HepG2 (cell line): Measurements from ENCODE around the gene CCRL2.

Experiments
- EP300 ChIP-seq, 3 experiments: sonication (generic) in 1 of 3; formaldehyde crosslinking in 1 of 3; IDR thresholded peaks; 2 replicates each; pipeline versions ENCODE4 v1.5.1 to v1.6.1; 2011 to 2020; ENCODE audit warnings: low read depth in 2 of 3, low read length in 2 of 3, borderline replicate concordance in 1 of 3, improper control_type of control experiment in 1 of 3, mild to moderate bottlenecking in 1 of 3, missing genetic modification reagents in 1 of 3, moderate library complexity in 1 of 3
- EZH2 ChIP-seq: conservative IDR thresholded peaks from 2 replicates; pipeline ENCODE4 v1.6.1; 2012; ENCODE audit warnings: mild to moderate bottlenecking, low read depth, low read length, moderate library complexity
- KLF13 ChIP-seq: sonication (generic); formaldehyde crosslinking; IDR thresholded peaks from 2 replicates; pipeline ENCODE4 v1.4.0; 2020; ENCODE audit warnings: mild to moderate bottlenecking, missing genetic modification reagents
- NKX3-1 ChIP-seq: sonication (generic); formaldehyde crosslinking; IDR thresholded peaks from 2 replicates; pipeline ENCODE4 v1.5.0; 2020; ENCODE audit warnings: missing genetic modification reagents
- POLR2AphosphoS5 ChIP-seq: IDR thresholded peaks from 2 replicates; pipeline ENCODE4 v1.6.1; 2012; ENCODE audit warnings: low read depth, low read length
- TAF1 ChIP-seq: sonication (generic); formaldehyde crosslinking; IDR thresholded peaks from 2 replicates; pipeline ENCODE4 v1.4.0; 2020; ENCODE audit warnings: missing genetic modification reagents
- ZNF24 ChIP-seq: fragments of 450-650 bp; IDR thresholded peaks from 2 replicates; pipeline ENCODE4 v1.6.1; 2017; ENCODE audit warnings: antibody characterized with exemption, mild to moderate bottlenecking
- TF ChIP-seq, protein P1 (sequence below): sonication (generic); formaldehyde crosslinking; IDR thresholded peaks from 2 replicates; pipeline ENCODE4 v1.5.0; 2020; ENCODE audit warnings: mild to moderate bottlenecking, missing genetic modification reagents, moderate library complexity
- TF ChIP-seq, protein P2 (sequence below): sonication (generic); formaldehyde crosslinking; IDR thresholded peaks from 2 replicates; pipeline ENCODE4 v1.4.0; 2020; ENCODE audit warnings: missing genetic modification reagents
- TF ChIP-seq, protein P3 (sequence below): IDR thresholded peaks from 2 replicates; pipeline ENCODE4 v1.6.1; 2012; ENCODE audit warnings: inconsistent platforms
- TF ChIP-seq, protein P4 (sequence below): sonication (generic); formaldehyde crosslinking; conservative IDR thresholded peaks from 2 replicates; pipeline ENCODE4 v1.5.0; 2020; ENCODE audit warnings: missing genetic modification reagents
- TF ChIP-seq, protein P5 (sequence below): sonication (generic); formaldehyde crosslinking; conservative IDR thresholded peaks from 2 replicates; pipeline ENCODE4 v1.8.0; 2022; ENCODE audit warnings: low read depth, missing genetic modification reagents

DNA sequence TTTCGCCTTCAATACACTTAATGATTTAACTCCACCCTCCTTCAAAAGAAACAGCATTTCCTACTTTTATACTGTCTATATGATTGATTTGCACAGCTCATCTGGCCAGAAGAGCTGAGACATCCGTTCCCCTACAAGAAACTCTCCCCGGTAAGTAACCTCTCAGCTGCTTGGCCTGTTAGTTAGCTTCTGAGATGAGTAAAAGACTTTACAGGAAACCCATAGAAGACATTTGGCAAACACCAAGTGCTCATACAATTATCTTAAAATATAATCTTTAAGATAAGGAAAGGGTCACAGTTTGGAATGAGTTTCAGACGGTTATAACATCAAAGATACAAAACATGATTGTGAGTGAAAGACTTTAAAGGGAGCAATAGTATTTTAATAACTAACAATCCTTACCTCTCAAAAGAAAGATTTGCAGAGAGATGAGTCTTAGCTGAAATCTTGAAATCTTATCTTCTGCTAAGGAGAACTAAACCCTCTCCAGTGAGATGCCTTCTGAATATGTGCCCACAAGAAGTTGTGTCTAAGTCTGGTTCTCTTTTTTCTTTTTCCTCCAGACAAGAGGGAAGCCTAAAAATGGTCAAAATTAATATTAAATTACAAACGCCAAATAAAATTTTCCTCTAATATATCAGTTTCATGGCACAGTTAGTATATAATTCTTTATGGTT lies 36.1 kb upstream of the CCRL2 start, which contains the start of gene CCR5:
- TF ChIP-seq, protein P1, sequence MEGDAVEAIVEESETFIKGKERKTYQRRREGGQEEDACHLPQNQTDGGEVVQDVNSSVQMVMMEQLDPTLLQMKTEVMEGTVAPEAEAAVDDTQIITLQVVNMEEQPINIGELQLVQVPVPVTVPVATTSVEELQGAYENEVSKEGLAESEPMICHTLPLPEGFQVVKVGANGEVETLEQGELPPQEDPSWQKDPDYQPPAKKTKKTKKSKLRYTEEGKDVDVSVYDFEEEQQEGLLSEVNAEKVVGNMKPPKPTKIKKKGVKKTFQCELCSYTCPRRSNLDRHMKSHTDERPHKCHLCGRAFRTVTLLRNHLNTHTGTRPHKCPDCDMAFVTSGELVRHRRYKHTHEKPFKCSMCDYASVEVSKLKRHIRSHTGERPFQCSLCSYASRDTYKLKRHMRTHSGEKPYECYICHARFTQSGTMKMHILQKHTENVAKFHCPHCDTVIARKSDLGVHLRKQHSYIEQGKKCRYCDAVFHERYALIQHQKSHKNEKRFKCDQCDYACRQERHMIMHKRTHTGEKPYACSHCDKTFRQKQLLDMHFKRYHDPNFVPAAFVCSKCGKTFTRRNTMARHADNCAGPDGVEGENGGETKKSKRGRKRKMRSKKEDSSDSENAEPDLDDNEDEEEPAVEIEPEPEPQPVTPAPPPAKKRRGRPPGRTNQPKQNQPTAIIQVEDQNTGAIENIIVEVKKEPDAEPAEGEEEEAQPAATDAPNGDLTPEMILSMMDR (CRISPR knock-in tag): no peak
- TF ChIP-seq EP300 (IDR thresholded peaks at IDR 0.05; ENCODE audit: low read depth in 2 of 2, low read length in 2 of 2) (no peak), EP300 (CRISPR knock-in tag; IDR thresholded peaks at IDR 0.05; ENCODE audit: borderline replicate concordance) (no peak), POLR2AphosphoS5 (no peak), EZH2 (no peak), TAF1 (no peak), NKX3-1 (CRISPR knock-in tag) (no peak), ZNF24 (no peak), KLF13 (CRISPR knock-in tag) (no peak)
- TF ChIP-seq, protein P2, sequence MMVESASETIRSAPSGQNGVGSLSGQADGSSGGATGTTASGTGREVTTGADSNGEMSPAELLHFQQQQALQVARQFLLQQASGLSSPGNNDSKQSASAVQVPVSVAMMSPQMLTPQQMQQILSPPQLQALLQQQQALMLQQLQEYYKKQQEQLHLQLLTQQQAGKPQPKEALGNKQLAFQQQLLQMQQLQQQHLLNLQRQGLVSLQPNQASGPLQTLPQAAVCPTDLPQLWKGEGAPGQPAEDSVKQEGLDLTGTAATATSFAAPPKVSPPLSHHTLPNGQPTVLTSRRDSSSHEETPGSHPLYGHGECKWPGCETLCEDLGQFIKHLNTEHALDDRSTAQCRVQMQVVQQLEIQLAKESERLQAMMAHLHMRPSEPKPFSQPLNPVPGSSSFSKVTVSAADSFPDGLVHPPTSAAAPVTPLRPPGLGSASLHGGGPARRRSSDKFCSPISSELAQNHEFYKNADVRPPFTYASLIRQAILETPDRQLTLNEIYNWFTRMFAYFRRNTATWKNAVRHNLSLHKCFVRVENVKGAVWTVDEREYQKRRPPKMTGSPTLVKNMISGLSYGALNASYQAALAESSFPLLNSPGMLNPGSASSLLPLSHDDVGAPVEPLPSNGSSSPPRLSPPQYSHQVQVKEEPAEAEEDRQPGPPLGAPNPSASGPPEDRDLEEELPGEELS (CRISPR knock-in tag): no peak
- TF ChIP-seq, protein P3, sequence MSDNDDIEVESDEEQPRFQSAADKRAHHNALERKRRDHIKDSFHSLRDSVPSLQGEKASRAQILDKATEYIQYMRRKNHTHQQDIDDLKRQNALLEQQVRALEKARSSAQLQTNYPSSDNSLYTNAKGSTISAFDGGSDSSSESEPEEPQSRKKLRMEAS: no peak
- TF ChIP-seq, protein P4, sequence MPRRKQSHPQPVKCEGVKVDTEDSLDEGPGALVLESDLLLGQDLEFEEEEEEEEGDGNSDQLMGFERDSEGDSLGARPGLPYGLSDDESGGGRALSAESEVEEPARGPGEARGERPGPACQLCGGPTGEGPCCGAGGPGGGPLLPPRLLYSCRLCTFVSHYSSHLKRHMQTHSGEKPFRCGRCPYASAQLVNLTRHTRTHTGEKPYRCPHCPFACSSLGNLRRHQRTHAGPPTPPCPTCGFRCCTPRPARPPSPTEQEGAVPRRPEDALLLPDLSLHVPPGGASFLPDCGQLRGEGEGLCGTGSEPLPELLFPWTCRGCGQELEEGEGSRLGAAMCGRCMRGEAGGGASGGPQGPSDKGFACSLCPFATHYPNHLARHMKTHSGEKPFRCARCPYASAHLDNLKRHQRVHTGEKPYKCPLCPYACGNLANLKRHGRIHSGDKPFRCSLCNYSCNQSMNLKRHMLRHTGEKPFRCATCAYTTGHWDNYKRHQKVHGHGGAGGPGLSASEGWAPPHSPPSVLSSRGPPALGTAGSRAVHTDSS (CRISPR knock-in tag): no peak
- TF ChIP-seq, protein P5, sequence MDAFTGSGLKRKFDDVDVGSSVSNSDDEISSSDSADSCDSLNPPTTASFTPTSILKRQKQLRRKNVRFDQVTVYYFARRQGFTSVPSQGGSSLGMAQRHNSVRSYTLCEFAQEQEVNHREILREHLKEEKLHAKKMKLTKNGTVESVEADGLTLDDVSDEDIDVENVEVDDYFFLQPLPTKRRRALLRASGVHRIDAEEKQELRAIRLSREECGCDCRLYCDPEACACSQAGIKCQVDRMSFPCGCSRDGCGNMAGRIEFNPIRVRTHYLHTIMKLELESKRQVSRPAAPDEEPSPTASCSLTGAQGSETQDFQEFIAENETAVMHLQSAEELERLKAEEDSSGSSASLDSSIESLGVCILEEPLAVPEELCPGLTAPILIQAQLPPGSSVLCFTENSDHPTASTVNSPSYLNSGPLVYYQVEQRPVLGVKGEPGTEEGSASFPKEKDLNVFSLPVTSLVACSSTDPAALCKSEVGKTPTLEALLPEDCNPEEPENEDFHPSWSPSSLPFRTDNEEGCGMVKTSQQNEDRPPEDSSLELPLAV (CRISPR knock-in tag): no peak
